ENCODE data around the gene KRT15.

KRT15 gene

DNA sequence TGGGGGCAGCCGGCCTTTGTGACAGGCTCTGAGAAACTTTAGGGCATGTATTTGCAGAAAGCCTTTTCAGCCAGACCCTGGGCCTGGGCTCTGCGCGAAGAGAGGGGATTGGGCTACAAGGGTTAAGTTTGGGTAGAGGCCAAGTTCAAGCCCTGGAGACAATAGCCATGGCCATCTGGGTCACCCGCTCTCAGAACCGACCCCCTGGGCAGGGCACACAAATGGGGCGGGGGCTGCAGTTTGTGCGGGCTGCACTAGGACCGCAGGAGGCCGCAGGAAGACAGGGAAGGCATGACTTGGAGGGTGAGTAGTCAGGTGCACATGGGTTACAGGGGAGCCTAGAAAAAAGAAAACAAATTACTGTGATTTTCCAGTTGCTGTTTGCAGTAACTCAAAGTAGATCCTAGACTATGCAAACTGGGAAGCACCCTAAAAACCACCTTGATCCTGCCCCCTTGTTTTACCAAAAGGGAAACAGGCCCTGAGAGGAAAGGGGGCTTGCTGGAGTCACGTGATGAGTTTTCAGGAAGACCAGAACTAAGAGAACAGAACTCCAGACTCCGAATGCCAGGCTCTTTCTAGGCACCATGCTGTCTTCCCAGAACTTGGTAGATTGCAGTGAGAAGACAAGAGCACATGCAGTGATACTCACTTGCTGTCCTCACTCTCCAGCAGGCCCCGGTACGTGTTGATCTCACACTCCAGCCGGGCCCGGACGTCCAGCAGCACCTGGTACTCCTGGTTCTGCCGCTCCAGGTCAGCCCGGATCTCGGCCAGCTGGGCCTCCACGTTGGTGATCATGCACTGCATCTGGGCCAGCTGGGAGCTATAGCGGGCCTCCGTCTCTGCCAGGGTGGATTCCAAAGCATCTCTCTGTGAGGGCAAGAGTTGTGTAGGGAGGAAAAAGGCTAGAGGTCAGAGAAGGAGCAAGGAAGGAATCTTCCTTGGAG, 41.5 kb downstream of the KRT15 start:
- no peak for DNase-seq

DNA sequence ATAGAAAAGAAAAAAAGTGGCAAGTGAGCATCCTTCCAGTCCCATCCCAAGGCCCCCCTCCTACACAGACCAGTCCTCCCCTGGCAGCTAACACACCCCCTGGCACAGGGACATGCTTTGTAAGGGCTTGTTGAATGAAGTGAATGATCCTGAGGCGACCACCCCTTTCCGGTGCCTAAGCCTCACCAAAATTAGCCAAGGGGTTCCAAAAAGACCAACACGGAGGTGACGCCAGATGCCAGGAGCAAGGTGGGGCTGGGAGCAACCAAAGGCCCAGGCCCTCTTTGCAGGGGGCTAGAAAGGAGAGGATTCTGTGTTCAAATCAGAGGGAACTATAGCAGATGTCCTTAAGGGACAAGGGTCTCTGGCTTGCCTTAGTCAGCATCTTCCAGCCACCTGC, 43.3 kb downstream of the KRT15 start:
- no peak for DNase-seq

DNA sequence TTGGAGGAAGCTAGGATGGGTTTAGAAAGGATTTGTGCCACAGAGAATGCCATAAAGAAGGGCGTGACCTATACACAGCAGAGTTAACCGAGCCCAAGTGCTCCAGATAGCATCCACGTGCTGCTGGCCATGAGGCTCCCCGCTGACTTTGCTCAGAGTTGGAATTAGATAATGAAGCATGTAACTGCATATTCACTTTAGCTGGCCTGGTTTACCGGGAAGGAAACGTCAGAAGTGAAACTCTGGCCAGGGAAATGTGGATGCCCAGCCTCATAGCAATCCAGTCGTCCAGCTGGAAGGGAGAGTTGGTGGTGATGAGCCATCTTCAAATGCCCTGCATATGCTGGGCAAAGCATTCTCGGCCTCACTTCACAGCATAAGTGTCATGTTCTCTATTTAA, 43.8 kb downstream of the KRT15 start:
- DNase-seq, result no peak

DNA sequence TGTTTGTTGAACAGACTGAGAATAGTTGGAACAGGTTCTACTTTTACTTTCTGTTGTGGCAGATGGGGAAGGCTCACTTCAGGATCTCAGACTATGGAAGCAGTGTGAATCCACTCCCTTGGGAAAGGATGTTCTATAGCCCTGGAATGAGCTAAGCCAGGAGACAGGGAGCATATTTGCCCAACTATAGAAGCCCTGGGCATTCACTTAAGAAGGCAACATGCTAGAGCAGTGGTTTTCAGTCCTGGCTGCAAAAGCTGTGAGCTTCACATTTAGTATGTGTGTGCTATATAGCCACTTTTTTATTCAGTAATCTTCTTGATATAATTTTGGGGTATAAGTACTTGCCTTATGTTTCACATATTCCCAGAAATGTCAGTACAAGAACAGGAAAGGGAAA, 50.3 kb downstream of the KRT15 start:
- no peak for DNase-seq

DNA sequence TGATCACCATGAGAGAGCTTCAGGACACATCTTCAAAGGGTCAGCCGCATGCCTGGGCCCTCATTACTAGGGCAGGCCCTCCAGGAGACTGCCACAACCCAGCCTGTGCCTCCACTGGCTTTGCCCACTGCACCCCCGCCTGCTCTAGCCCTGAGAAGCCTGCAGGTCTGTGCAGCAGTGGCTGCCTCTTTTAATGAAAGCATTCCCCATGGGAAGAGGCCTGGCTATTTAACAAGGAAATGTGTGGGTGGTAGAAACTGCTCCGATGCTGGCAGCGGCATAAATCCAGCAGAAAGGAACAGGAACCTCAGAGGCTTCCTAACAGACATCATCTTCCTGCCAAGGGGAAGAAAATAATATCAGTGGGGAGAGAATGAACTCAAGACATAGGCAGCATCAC, 51.1 kb downstream of the KRT15 start:
- no peak for DNase-seq

DNA sequence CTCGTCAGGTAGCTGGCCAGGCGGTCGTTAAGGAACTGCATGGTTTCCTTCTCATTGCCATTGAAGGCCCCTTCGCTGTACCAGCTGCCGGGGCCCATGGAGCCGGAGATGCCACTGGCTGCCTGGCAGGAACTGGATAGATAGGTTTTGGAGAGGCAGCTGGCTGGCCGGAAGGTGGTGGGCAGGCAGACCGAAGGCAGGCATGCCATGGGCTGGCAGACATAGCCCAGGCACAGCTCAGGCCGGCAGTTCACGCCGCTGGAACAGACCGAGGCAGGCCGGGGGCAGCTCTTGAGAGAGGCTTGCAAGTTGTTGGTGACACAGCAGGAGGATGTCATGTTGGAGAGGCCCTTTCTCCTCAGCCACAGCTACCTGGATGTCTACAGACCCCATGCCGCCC, 51.7 kb downstream of the KRT15 start, which contains the start of gene KRT32:
Gene KRT32 (minus strand): TSS at position 399 of the 400 bp plus-strand sequence. CDS start 61 bp downstream, at position 338.
- DNase-seq, result no peak

DNA sequence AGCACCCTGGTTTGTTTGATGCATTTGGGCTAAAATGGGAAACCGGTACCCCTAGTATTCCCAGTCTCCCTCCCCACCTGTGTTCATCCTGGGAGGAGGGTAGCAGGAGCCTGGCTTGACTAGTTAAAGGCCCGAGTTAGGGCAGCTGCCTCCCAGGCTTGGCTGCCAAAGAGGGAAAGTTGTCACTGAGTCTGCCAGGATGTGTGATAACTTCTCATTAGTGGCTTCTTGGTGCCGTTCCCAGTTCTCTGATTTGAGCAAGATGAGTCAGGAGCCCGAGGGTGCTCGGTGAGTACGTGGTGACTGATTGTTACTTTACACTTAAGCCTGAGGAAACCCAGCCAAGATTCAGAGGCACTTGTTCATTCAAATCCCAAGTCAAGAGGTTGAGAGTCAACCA, 54.0 kb downstream of the KRT15 start:
- no peak for DNase-seq

DNA sequence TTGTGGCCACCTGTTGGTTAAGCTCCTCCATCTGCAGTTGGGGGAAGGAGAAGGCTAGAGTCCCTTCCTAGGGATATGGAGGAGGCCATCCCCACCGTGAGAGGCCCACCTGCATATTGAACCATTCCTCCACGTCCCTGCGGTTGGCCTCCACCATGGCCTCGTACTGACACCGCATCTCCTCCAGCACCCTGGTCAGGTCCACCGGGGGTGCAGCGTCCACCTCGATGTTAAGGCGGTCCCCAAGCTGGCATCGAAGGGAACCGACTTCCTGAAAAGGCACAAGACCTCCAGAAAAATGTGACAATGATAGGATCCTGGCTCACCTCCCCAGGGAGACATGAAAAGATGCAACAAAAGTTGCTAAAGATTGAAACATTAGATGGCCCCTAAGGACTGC, 54.5 kb downstream of the KRT15 start:
- no peak for DNase-seq

DNA sequence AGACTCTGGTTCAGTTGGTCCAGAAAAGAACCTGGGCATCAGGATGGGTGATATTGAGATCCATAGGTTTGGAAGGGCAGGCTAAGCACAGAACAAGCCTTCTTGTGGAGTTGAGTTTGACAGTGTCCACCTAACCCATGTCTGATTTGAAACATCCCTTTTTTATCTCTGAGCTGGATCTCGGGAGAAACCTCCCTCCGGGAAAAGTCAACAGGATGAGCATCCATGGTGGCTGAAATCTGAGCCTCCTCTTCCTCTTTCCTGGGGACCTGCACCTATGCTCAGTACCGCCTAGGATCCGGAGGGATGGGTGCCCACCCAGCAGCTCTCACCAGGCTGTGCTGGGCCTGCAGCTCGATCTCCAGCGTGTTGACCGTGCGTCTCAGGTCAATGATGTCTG, 54.9 kb downstream of the KRT15 start:
- no peak for DNase-seq
